Endothelial cell of umbilical vein (primary cell): Measurements from ENCODE around the gene RPL22L1. TPM values are rescaled to one million over a fixed set of nuclear protein-coding genes. Genes with fewer than 3 reads are reported as not detected.
A peak's percentile ranks its signal among the peaks of the same experiment; 100 is the strongest.

Experiments
- BruUV-seq: library from RNA; stranded (reverse); fragments of 400-500 nt; replicated peaks from 2 replicates; lab custom pipeline; 2021; lab: Mats Ljungman, UMichigan
- CTCF ChIA-PET: fragments of 300-600, 350-600 bp; sonication (Branson Sonifier 250); formaldehyde crosslinking; loops from one replicate; lab custom pipeline; 2021; ENCODE audit warnings: antibody characterized with exemption, inconsistent platforms; lab: Charles Lee
- POLR2A ChIA-PET: fragments of 300-600, 350-600 bp; sonication (Branson Sonifier 250); formaldehyde crosslinking; loops from one replicate; lab custom pipeline; 2021; ENCODE audit warnings: antibody characterized with exemption, inconsistent platforms; lab: Charles Lee
- DNase-seq: peaks from one replicate; pipeline ENCODE4 v3.0.0-alpha.2; 2011; ENCODE audit warnings: low read depth, low spot score
- FAIRE-seq: peaks from 2 replicates; lab custom pipeline; 2011; peaks lifted over from hg19 to GRCh38; lab: Jason Lieb, UNC
- H2AFZ ChIP-seq: 2 replicates; pipeline ENCODE4 v1.6.0; 2012; ENCODE audit warnings: low read depth, low read length, control low read depth, inconsistent platforms
- H3K27ac ChIP-seq: 2 replicates; pipeline ENCODE4 v1.5.1; 2011; ENCODE audit warnings: low read depth, mild to moderate bottlenecking, control low read depth, low read length, moderate library complexity; ENCODE audit not compliant: insufficient read depth
- H3K27me3 ChIP-seq, 2 experiments: 2 replicates each; pipeline versions ENCODE4 v1.6.0 to v1.6.1; 2011; ENCODE audit warnings: low read length in 2 of 2, mixed read lengths in 1 of 2; ENCODE audit not compliant: control insufficient read depth in 2 of 2, insufficient read depth in 2 of 2
- H3K36me3 ChIP-seq, 2 experiments: 2 replicates in 1 of 2; 3 replicates in 1 of 2; pipeline ENCODE4 v1.5.1; 2011; ENCODE audit warnings: low read length in 2 of 2, mild to moderate bottlenecking in 1 of 2, moderate library complexity in 1 of 2; ENCODE audit not compliant: control insufficient read depth in 2 of 2, insufficient read depth in 2 of 2; ENCODE audit errors: extremely low read depth in 1 of 2
- H3K4me1 ChIP-seq: 3 replicates; pipeline ENCODE4 v1.5.1; 2011; ENCODE audit warnings: mild to moderate bottlenecking, low read length; ENCODE audit not compliant: control insufficient read depth, insufficient read depth; ENCODE audit errors: extremely low read depth
- H3K4me2 ChIP-seq: 2 replicates; pipeline ENCODE4 v1.6.1; 2011; ENCODE audit warnings: low read length, control low read depth, mixed read lengths; ENCODE audit not compliant: insufficient read depth
- H3K4me3 ChIP-seq, 3 experiments: fragments of 200-600 bp in 1 of 3; sonication (generic), shearing (Covaris generic) in 1 of 3; replicated peaks in 1 of 3; 2 replicates each; pipeline ENCODE4 v1.5.1; 2011 to 2016; ENCODE audit warnings: control low read depth in 3 of 3, low read length in 3 of 3, mild to moderate bottlenecking in 2 of 3, inconsistent platforms in 1 of 3, low read depth in 1 of 3, moderate library complexity in 1 of 3; ENCODE audit not compliant: insufficient read depth in 1 of 3
- H3K79me2 ChIP-seq: 2 replicates; pipeline ENCODE4 v1.6.0; 2012; ENCODE audit warnings: low read length, inconsistent platforms; ENCODE audit not compliant: control insufficient read depth, insufficient read depth
- H3K9ac ChIP-seq: replicated peaks from 2 replicates; pipeline ENCODE3; 2011; ENCODE audit warnings: low read length, control low read depth; ENCODE audit not compliant: insufficient read depth; ENCODE audit errors: extremely low read depth
- H3K9me1 ChIP-seq: replicated peaks from 3 replicates; pipeline ENCODE4 v1.6.0; 2011; ENCODE audit warnings: mild to moderate bottlenecking, low read length; ENCODE audit not compliant: control insufficient read depth, insufficient read depth; ENCODE audit errors: extremely low read depth
- H3K9me3 ChIP-seq: replicated peaks from 2 replicates; pipeline ENCODE4 v1.5.1; 2012; ENCODE audit warnings: low read length, inconsistent platforms; ENCODE audit not compliant: control insufficient read depth, insufficient read depth
- H4K20me1 ChIP-seq: replicated peaks from 2 replicates; pipeline ENCODE3; 2011; ENCODE audit warnings: mild to moderate bottlenecking, low read length; ENCODE audit not compliant: control insufficient read depth, insufficient read depth; ENCODE audit errors: extremely low read depth
- CTCF ChIP-seq, 2 donors: IDR thresholded peaks; 1 replicate in 1 of 2; 2 replicates in 1 of 2; pipeline ENCODE4 v1.5.1; 2011; ENCODE audit warnings: low read length in 2 of 2, mild to moderate bottlenecking in 2 of 2, moderate library complexity in 2 of 2, control low read depth in 1 of 2, inconsistent platforms in 1 of 2, low read depth in 1 of 2; ENCODE audit not compliant: insufficient read depth in 1 of 2; ENCODE audit errors: extremely low read depth in 1 of 2
- EZH2 ChIP-seq: IDR thresholded peaks from 2 replicates; pipeline ENCODE4 v1.6.1; 2012; ENCODE audit warnings: borderline replicate concordance, low read depth, mild to moderate bottlenecking, moderate library complexity, low read length, inconsistent platforms; ENCODE audit not compliant: severe bottlenecking
- FOS ChIP-seq: IDR thresholded peaks from 2 replicates; pipeline ENCODE4 v1.6.1; 2011; ENCODE audit warnings: mild to moderate bottlenecking, low read length, moderate library complexity, borderline replicate concordance; ENCODE audit not compliant: insufficient read depth
- GATA2 ChIP-seq: IDR thresholded peaks from 2 replicates; pipeline ENCODE4 v1.7.0; 2011; ENCODE audit warnings: low read depth, mild to moderate bottlenecking, moderate library complexity, mixed read lengths, low read length; ENCODE audit not compliant: insufficient read length, insufficient read depth
- JUN ChIP-seq: IDR thresholded peaks from 2 replicates; pipeline ENCODE4 v1.6.1; 2011; ENCODE audit warnings: borderline replicate concordance, low read depth; ENCODE audit not compliant: insufficient read length, insufficient read depth
- MAX ChIP-seq: IDR thresholded peaks from 2 replicates; pipeline ENCODE4 v1.6.1; 2011; ENCODE audit not compliant: insufficient read depth, insufficient read length
- MYC ChIP-seq: IDR thresholded peaks from one replicate; pipeline ENCODE4 v1.6.1; 2011; ENCODE audit warnings: mild to moderate bottlenecking, low read depth, low read length
- POLR2A ChIP-seq: IDR thresholded peaks from 2 replicates; pipeline ENCODE4 v1.6.1; 2012; ENCODE audit warnings: low read depth, mild to moderate bottlenecking, control low read depth, low read length
- POLR2AphosphoS5 ChIP-seq: IDR thresholded peaks from 2 replicates; pipeline ENCODE4 v1.6.1; 2012; ENCODE audit warnings: low read depth, mild to moderate bottlenecking, control low read depth, low read length, moderate library complexity; ENCODE audit not compliant: insufficient read depth
- dilution Hi-C: fragments of 300-500 bp; cut with MboI; formaldehyde crosslinking; loops from one replicate; pipeline ENCODE4 v1.15.0; 2019; ENCODE audit warnings: low sequenced_read_pairs; ENCODE audit not compliant: extremely low pct_ligation_motif_present
- intact Hi-C: fragments of 100-400 bp; cut with micrococcal nuclease; formaldehyde crosslinking; loops from one replicate; pipeline ENCODE4 v1.10.0; 2022
- polyA plus RNA-seq, 4 experiments: library from polyadenylated mRNA; depleted of rRNA in 3 of 4; stranded (reverse) in 3 of 4; unstranded in 1 of 4; fragments of >200 nt; gene quantifications; 2 replicates each; pipeline versions ENCODE4 v1.2.1 to v1.2.3, GENCODE V29; 2011 to 2012; ENCODE audit warnings: missing spikeins in 1 of 4
- total RNA-seq: library from RNA; stranded (reverse); gene quantifications from 2 replicates; pipeline ENCODE4 v1.2.3, GENCODE V29; 2021

RPL22L1 gene
- total and polyA plus RNA-seq, 2 donors (not counting 3 experiments of a cell fraction or from before 2014, with no cell fraction given) = 65.0 to 176 TPM

- H3K4me2 ChIP-seq = no peak overlapping the region
- ChIA-PET CTCF (interaction anchor here (1.4 kb wide), 2 partner anchors 12 to 451 kb away, joined by 3 to 7 read pairs; no protein-coding TSS in a partner anchor), POLR2A (no interaction called here)
- FAIRE-seq (no peak), DNase-seq (peak; percentile 11)
- H2AFZ ChIP-seq = no peak overlapping the region
- H3K9ac ChIP-seq = no peak overlapping the region
- intact Hi-C loops = loop anchor here (5.0 kb wide), 1 partner anchor 452 kb away; no protein-coding TSS in a partner anchor
- BruUV-seq = no TSS peak
- H3K27ac ChIP-seq = no peak overlapping the region
- dilution Hi-C loops = no loop called here
- H3K9me3 ChIP-seq = no peaks in the 10 kb centered on the region
- H3K4me3 ChIP-seq = no peak overlapping the region
- peaks cover 13 to 14% of the 10 kb centered on the region in 2 experiments for H3K36me3 ChIP-seq
- H3K27me3 ChIP-seq = no peaks in the 10 kb centered on the region
- peaks cover 25% of the 10 kb centered on the region for H3K79me2 ChIP-seq
- peaks cover 21% of the 10 kb centered on the region for H3K4me1 ChIP-seq
- H4K20me1 ChIP-seq = no peaks in the 10 kb centered on the region
- TF ChIP-seq EZH2 = no peak
- peak; percentile 41 for TF ChIP-seq POLR2A
- H3K9me1 ChIP-seq = no peaks in the 10 kb centered on the region
Measured at GRCh38 chr3:170864525-170865208, 5.3 kb downstream of the RPL22L1 start.

- Histone ChIP-seq H3K4me2 (no peak overlapping the region), H3K9me1 (no peaks in the 10 kb centered on the region), H3K27me3 (no peaks in the 10 kb centered on the region), H3K4me1 (peaks cover 21% of the 10 kb centered on the region), H4K20me1 (no peaks in the 10 kb centered on the region), H3K4me3 (no peak overlapping the region), H3K9me3 (no peaks in the 10 kb centered on the region), H3K79me2 (peaks cover 17% of the 10 kb centered on the region), H3K27ac (no peak overlapping the region), H2AFZ (no peak overlapping the region), H3K36me3 (peaks cover 13 to 14% of the 10 kb centered on the region in 2 experiments), H3K9ac (no peak overlapping the region)
- CTCF ChIA-PET = interaction anchor here (1.4 kb wide), 1 partner anchor 11 kb away, joined by 3 read pairs; no protein-coding TSS in a partner anchor
- dilution Hi-C loops (no loop called here), intact Hi-C loops (no loop called here)
- no peak for FAIRE-seq
- no TSS peak for BruUV-seq
- no peak for DNase-seq
- TF ChIP-seq FOS (no peak), MAX (no peak), JUN (no peak), GATA2 (no peak), CTCF (IDR thresholded peaks at IDR 0.05; ENCODE audit: extremely low read depth in 1 of 2, insufficient read depth in 1 of 2, low read depth in 1 of 2, low read length in 2 of 2) (no peak), POLR2AphosphoS5 (no peak), POLR2A (no peak), EZH2 (no peak), MYC (no peak)
- POLR2A ChIA-PET = no interaction called here
Measured at GRCh38 chr3:170863816-170864215, 6.2 kb downstream of the RPL22L1 start.
